Karpas-422 (cell line): ENCODE measurements around the gene HYDIN. TPM values are rescaled to one million over a fixed set of nuclear protein-coding genes. Genes with fewer than 3 reads are reported as not detected.

Experiments
- DNase-seq: peaks from one replicate; pipeline ENCODE4 v3.0.0-alpha.2; 2015
- H2AFZ ChIP-seq: fragments of 200-600 bp; sonication (generic); 2 replicates; pipeline ENCODE4 v1.6.1; 2014; ENCODE audit warnings: antibody characterized with exemption, low read length, mixed read lengths
- H3K27ac ChIP-seq: fragments of 200-600 bp; sonication (generic); 2 replicates; pipeline ENCODE4 v1.5.1; 2014; ENCODE audit warnings: mild to moderate bottlenecking, low read length, moderate library complexity
- H3K27me3 ChIP-seq: fragments of 200-600 bp; sonication (generic); 2 replicates; pipeline ENCODE4 v1.6.1; 2014; ENCODE audit warnings: low read length, mixed read lengths
- H3K36me3 ChIP-seq: fragments of 200-600 bp; sonication (generic); 2 replicates; pipeline ENCODE4 v1.6.1; 2014; ENCODE audit warnings: low read length, mixed read lengths; ENCODE audit not compliant: insufficient read depth
- H3K4me1 ChIP-seq: fragments of 200-600 bp; sonication (generic); 2 replicates; pipeline ENCODE4 v1.6.1; 2014; ENCODE audit warnings: mild to moderate bottlenecking, low read length, mixed read lengths
- H3K4me2 ChIP-seq: fragments of 200-600 bp; sonication (generic); 2 replicates; pipeline ENCODE4 v1.6.1; 2014; ENCODE audit warnings: low read length, low read depth, mild to moderate bottlenecking; ENCODE audit not compliant: poor library complexity, severe bottlenecking
- H3K4me3 ChIP-seq: fragments of 200-600 bp; sonication (generic); 2 replicates; pipeline ENCODE4 v1.5.1; 2014; ENCODE audit warnings: mild to moderate bottlenecking, antibody characterized with exemption, low read length, mixed read lengths
- H3K79me2 ChIP-seq: fragments of 200-600 bp; sonication (generic); 2 replicates; pipeline ENCODE4 v1.6.1; 2014; ENCODE audit warnings: mild to moderate bottlenecking, low read length, mixed read lengths
- H3K9ac ChIP-seq: fragments of 200-600 bp; sonication (generic); 2 replicates; pipeline ENCODE4 v1.6.0; 2014; ENCODE audit warnings: low read length
- H3K9me2 ChIP-seq: fragments of 200-600 bp; sonication (generic), shearing (Covaris generic); replicated peaks from 2 replicates; pipeline ENCODE4 v1.6.0; 2014; ENCODE audit warnings: mild to moderate bottlenecking, low read length, moderate library complexity; ENCODE audit not compliant: insufficient read depth
- H3K9me3 ChIP-seq: fragments of 300-700, 200-600 bp; sonication (generic); 2 replicates; pipeline ENCODE4 v1.6.1; 2014; ENCODE audit warnings: low read length, mixed read lengths
- H4K20me1 ChIP-seq: fragments of 200-600 bp; sonication (generic); 2 replicates; pipeline ENCODE4 v1.6.1; 2014; ENCODE audit warnings: mild to moderate bottlenecking, antibody characterized with exemption, low read length, low read depth; ENCODE audit not compliant: insufficient read depth
- total RNA-seq: library from RNA; depleted of rRNA; stranded (reverse); fragments of >200 nt; shearing (Covaris generic); gene quantifications from 2 replicates; pipeline ENCODE4 v1.2.3, GENCODE V29; 2014; ENCODE audit warnings: low replicate concordance

The HYDIN gene
- total RNA-seq, 1 experiment from 2014 or later, result not detected

DNA sequence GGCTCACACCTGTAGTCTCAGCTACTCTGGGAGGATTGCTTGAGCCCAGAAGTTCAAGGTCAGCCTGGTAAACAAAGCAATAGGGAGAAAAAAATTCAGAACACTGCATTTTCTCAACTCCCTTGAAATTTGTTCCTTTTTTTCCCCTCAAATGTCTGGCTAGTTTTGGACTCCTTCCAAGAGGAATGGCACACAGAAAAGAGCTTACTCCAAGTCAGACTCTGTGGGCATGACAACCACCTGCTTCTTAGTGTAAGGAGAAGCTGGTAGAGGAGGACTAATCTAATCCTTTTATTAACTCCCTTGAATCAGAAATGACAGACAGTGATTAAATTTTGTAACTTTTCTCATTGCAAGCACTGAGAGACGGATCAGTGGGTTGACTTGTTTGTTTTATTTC is 27.9 kb upstream of the HYDIN start:
- Histone ChIP-seq H3K9me2 (no peaks in the 10 kb centered on the region), H3K27me3 (no peaks in the 10 kb centered on the region), H3K36me3 (no peaks in the 10 kb centered on the region), H4K20me1 (no peaks in the 10 kb centered on the region), H3K4me1 (no peaks in the 10 kb centered on the region), H3K79me2 (no peaks in the 10 kb centered on the region), H2AFZ (no peak overlapping the region), H3K9ac (no peak overlapping the region), H3K9me3 (no peaks in the 10 kb centered on the region), H3K27ac (no peak overlapping the region), H3K4me3 (no peak overlapping the region), H3K4me2 (no peak overlapping the region)
- no peak for DNase-seq

DNA sequence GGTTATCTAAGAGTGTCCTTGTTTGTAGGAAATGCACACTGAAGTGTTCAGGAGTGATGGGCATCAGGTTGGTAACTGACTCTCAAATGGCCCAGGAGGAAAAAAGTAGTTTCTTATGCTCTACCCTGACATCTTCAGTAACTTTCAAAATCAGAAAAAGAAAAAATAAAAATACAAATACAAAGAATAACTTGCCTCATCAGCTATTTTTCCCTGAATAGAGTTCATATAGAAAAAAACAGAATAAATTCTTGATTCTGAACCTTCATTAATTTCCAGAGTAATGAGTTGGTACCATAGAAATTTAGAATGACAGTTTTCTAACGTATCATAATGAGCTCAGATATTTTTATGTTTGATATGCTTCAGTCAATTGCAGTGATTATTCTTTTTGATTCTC is 27.2 kb upstream of the HYDIN start:
- Histone ChIP-seq H3K9me3 (no peaks in the 10 kb centered on the region), H3K36me3 (no peaks in the 10 kb centered on the region), H3K27ac (no peak overlapping the region), H3K9me2 (no peaks in the 10 kb centered on the region), H3K4me3 (no peak overlapping the region), H3K27me3 (no peaks in the 10 kb centered on the region), H2AFZ (no peak overlapping the region), H4K20me1 (no peaks in the 10 kb centered on the region), H3K9ac (no peak overlapping the region), H3K79me2 (no peaks in the 10 kb centered on the region), H3K4me2 (no peak overlapping the region), H3K4me1 (no peaks in the 10 kb centered on the region)
- no peak for DNase-seq

- Histone ChIP-seq H4K20me1 (no peaks in the 10 kb centered on the region), H3K4me1 (no peaks in the 10 kb centered on the region), H3K9me3 (no peaks in the 10 kb centered on the region), H3K9me2 (no peaks in the 10 kb centered on the region), H3K4me2 (no peak overlapping the region), H2AFZ (no peak overlapping the region), H3K79me2 (no peaks in the 10 kb centered on the region), H3K36me3 (no peaks in the 10 kb centered on the region), H3K9ac (no peak overlapping the region), H3K27ac (no peak overlapping the region), H3K27me3 (no peaks in the 10 kb centered on the region), H3K4me3 (no peak overlapping the region)
- DNase-seq, result no peak
These were observed 25.2 kb upstream of the HYDIN start for GRCh38 chr16:71255721-71256120.

DNA sequence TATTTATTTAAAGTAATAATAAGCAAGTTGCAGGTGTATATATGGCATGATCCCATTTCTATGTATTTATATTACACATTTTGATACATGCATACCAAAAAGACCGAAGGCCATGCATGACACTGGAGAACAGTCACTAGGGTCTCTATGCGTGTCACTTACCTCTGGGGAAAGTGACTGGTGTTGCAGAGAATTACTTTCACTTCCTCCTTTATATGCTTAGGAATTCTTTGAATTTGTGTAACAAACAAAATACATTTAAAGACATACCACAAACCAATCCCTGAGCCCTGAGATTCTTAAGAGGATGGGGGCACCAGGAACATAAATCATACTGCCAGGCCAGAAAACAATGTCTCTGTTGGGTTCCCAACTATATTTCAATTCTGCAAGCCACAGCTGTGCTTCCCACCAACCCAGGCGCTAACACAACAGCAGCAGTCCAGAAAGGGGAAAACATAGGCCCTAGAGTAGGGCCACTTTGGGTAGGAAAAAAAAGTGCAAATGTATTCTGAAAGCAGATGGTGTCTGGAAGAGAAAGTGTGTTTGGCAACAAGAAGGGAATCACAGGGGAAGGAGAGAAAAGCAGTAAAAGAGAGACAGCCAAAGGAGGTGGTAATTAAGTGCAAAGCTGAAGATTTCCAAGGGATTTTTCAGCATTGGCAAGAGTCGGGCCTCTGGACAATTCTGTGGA is 24.5 kb upstream of the HYDIN start:
- Histone ChIP-seq H2AFZ (no peak overlapping the region), H3K9ac (no peak overlapping the region), H4K20me1 (no peaks in the 10 kb centered on the region), H3K9me2 (no peaks in the 10 kb centered on the region), H3K9me3 (no peaks in the 10 kb centered on the region), H3K27me3 (no peaks in the 10 kb centered on the region), H3K4me1 (no peaks in the 10 kb centered on the region), H3K79me2 (no peaks in the 10 kb centered on the region), H3K27ac (no peak overlapping the region), H3K36me3 (no peaks in the 10 kb centered on the region), H3K4me3 (no peak overlapping the region), H3K4me2 (no peak overlapping the region)
- DNase-seq, result no peak

- no peak overlapping the region for H3K4me2 ChIP-seq
- H3K27ac ChIP-seq, result no peak overlapping the region
- H3K9me2 ChIP-seq, result no peaks in the 10 kb centered on the region
- no peaks in the 10 kb centered on the region for H4K20me1 ChIP-seq
- H3K27me3 ChIP-seq, result no peaks in the 10 kb centered on the region
- no peak overlapping the region for H3K4me3 ChIP-seq
- H2AFZ ChIP-seq, result no peak overlapping the region
- H3K4me1 ChIP-seq, result no peaks in the 10 kb centered on the region
- H3K9me3 ChIP-seq, result no peaks in the 10 kb centered on the region
- DNase-seq, result no peak
- H3K9ac ChIP-seq, result no peak overlapping the region
- no peaks in the 10 kb centered on the region for H3K36me3 ChIP-seq
- no peaks in the 10 kb centered on the region for H3K79me2 ChIP-seq
These were observed 20.1 kb upstream of the HYDIN start for GRCh38 chr16:71250461-71251235.

GRCh38 chr16:71249399-71249798 is 18.9 kb upstream of the HYDIN start:
- H3K27ac ChIP-seq, result no peak overlapping the region
- H3K9ac ChIP-seq, result no peak overlapping the region
- no peaks in the 10 kb centered on the region for H3K4me1 ChIP-seq
- peak; percentile 53 for DNase-seq
- no peak overlapping the region for H2AFZ ChIP-seq
- no peaks in the 10 kb centered on the region for H3K27me3 ChIP-seq
- H3K36me3 ChIP-seq, result no peaks in the 10 kb centered on the region
- H3K4me2 ChIP-seq, result no peak overlapping the region
- no peaks in the 10 kb centered on the region for H4K20me1 ChIP-seq
- no peaks in the 10 kb centered on the region for H3K79me2 ChIP-seq
- H3K9me2 ChIP-seq, result no peaks in the 10 kb centered on the region
- H3K4me3 ChIP-seq, result no peak overlapping the region
- no peaks in the 10 kb centered on the region for H3K9me3 ChIP-seq

- Histone ChIP-seq H3K36me3 (no peaks in the 10 kb centered on the region), H3K4me1 (no peaks in the 10 kb centered on the region), H3K9me3 (no peaks in the 10 kb centered on the region), H3K4me2 (no peak overlapping the region), H3K79me2 (no peaks in the 10 kb centered on the region), H4K20me1 (no peaks in the 10 kb centered on the region), H3K27me3 (no peaks in the 10 kb centered on the region), H3K9ac (no peak overlapping the region), H2AFZ (no peak overlapping the region), H3K4me3 (no peak overlapping the region), H3K9me2 (no peaks in the 10 kb centered on the region), H3K27ac (no peak overlapping the region)
- DNase-seq, result no peak
These were observed 17.0 kb upstream of the HYDIN start for GRCh38 chr16:71247478-71247877.

DNA sequence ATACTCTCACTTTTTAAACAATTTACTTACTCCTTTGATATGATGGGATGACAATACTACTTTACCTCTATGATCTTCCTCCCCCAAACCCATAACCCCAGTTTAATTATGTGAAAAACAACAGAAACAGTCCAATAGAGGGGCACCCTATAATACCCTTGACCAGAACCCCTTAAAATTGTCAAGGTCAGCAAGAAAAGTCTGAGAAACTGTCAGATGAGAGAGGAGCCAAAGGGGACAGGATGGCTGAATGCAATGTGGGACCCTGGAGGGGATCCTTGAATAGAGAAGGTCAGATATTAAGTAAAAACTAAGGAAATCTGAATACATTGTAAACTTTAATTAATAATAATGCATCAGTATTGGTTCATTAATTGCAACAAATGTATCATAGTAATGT is 15.8 kb upstream of the HYDIN start:
- Histone ChIP-seq H3K27ac (no peak overlapping the region), H3K9me2 (no peaks in the 10 kb centered on the region), H3K4me3 (no peak overlapping the region), H3K9me3 (no peaks in the 10 kb centered on the region), H2AFZ (no peak overlapping the region), H3K9ac (no peak overlapping the region), H3K4me2 (no peak overlapping the region), H3K79me2 (no peaks in the 10 kb centered on the region), H3K36me3 (no peaks in the 10 kb centered on the region), H3K27me3 (no peaks in the 10 kb centered on the region), H4K20me1 (no peaks in the 10 kb centered on the region), H3K4me1 (no peaks in the 10 kb centered on the region)
- DNase-seq, result no peak
